WTC11 (cell line): ENCODE data around the gene PRDM5. TPM values are rescaled to one million over a fixed set of nuclear protein-coding genes. Genes with fewer than 3 reads are reported as not detected.
A peak's percentile ranks its signal among the peaks of the same experiment; 100 is the strongest.

Source experiments
- ATAC-seq: fragments of 200-7000 bp; cut with Tn5 transposase; 2 replicates; pipeline ENCODE4 v1.10.0; 2021; ENCODE audit warnings: mild to moderate bottlenecking, moderate library complexity
- CTCF ChIA-PET: fragments of 300-600 bp; sonication (Branson Sonifier 250); formaldehyde crosslinking; loops from one replicate; lab custom pipeline; 2021; ENCODE audit warnings: antibody characterized with exemption; lab: Charles Lee
- POLR2A ChIA-PET: fragments of 350-600 bp; sonication (Branson Sonifier 250); formaldehyde crosslinking; loops from one replicate; lab custom pipeline; 2021; ENCODE audit warnings: antibody characterized with exemption; lab: Charles Lee
- DNase-seq: peaks from one replicate; pipeline ENCODE4 v3.0.0; 2021; ENCODE audit warnings: low spot score
- H3K27ac Mint-ChIP-seq: 2 replicates; pipeline ENCODE4 v1.8.0; 2021; ENCODE audit warnings: mixed read lengths
- H3K27me3 Mint-ChIP-seq: 2 replicates; pipeline ENCODE4 v1.8.0; 2021; ENCODE audit warnings: low read depth, mild to moderate bottlenecking, moderate library complexity, mixed read lengths
- H3K36me3 Mint-ChIP-seq: 2 replicates; pipeline ENCODE4 v1.8.0; 2021; ENCODE audit warnings: mixed read lengths
- H3K4me1 Mint-ChIP-seq: 2 replicates; pipeline ENCODE4 v1.8.0; 2022; ENCODE audit warnings: mixed read lengths
- H3K4me3 Mint-ChIP-seq: 2 replicates; pipeline ENCODE4 v1.8.0; 2021; ENCODE audit warnings: mild to moderate bottlenecking, moderate library complexity, mixed read lengths
- H3K9me3 Mint-ChIP-seq: 2 replicates; pipeline ENCODE4 v1.8.0; 2021; ENCODE audit warnings: mixed read lengths
- ARID4B ChIP-seq: sonication (generic); formaldehyde crosslinking; IDR thresholded peaks from 2 replicates; pipeline ENCODE4 v1.8.0; 2023; ENCODE audit warnings: missing genetic modification reagents, mild to moderate bottlenecking, borderline replicate concordance
- CBFB ChIP-seq: sonication (generic); formaldehyde crosslinking; IDR thresholded peaks from 2 replicates; pipeline ENCODE4 v1.8.1; 2022; ENCODE audit warnings: mild to moderate bottlenecking, low read depth, missing genetic modification reagents
- CREM ChIP-seq: sonication (generic); formaldehyde crosslinking; IDR thresholded peaks from 2 replicates; pipeline ENCODE4 v1.8.1; 2022; ENCODE audit warnings: mild to moderate bottlenecking, missing genetic modification reagents, moderate library complexity
- CTCF ChIP-seq: fragments of 200-600 bp; IDR thresholded peaks from 2 replicates; pipeline ENCODE4 v1.8.0; 2022; ENCODE audit warnings: antibody characterized with exemption
- ETV6 ChIP-seq: sonication (generic); formaldehyde crosslinking; IDR thresholded peaks from 2 replicates; pipeline ENCODE4 v1.8.1; 2022; ENCODE audit warnings: mild to moderate bottlenecking, missing genetic modification reagents
- FOXP1 ChIP-seq: sonication (generic); formaldehyde crosslinking; IDR thresholded peaks from 2 replicates; pipeline ENCODE4 v1.8.0; 2022; ENCODE audit warnings: missing genetic modification reagents, mild to moderate bottlenecking, moderate library complexity, borderline replicate concordance
- FOXP4 ChIP-seq: sonication (generic); formaldehyde crosslinking; IDR thresholded peaks from 2 replicates; pipeline ENCODE4 v1.8.0; 2022; ENCODE audit warnings: mild to moderate bottlenecking, missing genetic modification reagents
- HMGXB4 ChIP-seq: sonication (generic); formaldehyde crosslinking; IDR thresholded peaks from 2 replicates; pipeline ENCODE4 v1.8.1; 2023; ENCODE audit warnings: mild to moderate bottlenecking, moderate library complexity, missing genetic modification reagents
- IRF2 ChIP-seq: sonication (generic); formaldehyde crosslinking; IDR thresholded peaks from 2 replicates; pipeline ENCODE4 v1.8.0; 2022; ENCODE audit warnings: low read depth, missing genetic modification reagents, borderline replicate concordance
- KAT7 ChIP-seq: sonication (generic); formaldehyde crosslinking; IDR thresholded peaks from 2 replicates; pipeline ENCODE4 v1.8.1; 2023; ENCODE audit warnings: missing genetic modification reagents, mild to moderate bottlenecking, borderline replicate concordance
- MAX ChIP-seq: sonication (generic); formaldehyde crosslinking; IDR thresholded peaks from 2 replicates; pipeline ENCODE4 v1.8.0; 2022; ENCODE audit warnings: mild to moderate bottlenecking, missing genetic modification reagents
- NFATC4 ChIP-seq: fragments of 250-450 bp; sonication (Bioruptor Pico); IDR thresholded peaks from 2 replicates; pipeline ENCODE4 v1.9.0; 2021; ENCODE audit warnings: mild to moderate bottlenecking
- PRRX2 ChIP-seq: fragments of 250-450 bp; sonication (Bioruptor Pico); IDR thresholded peaks from 2 replicates; pipeline ENCODE4 v1.8.0; 2021; ENCODE audit warnings: mild to moderate bottlenecking
- SP1 ChIP-seq: sonication (generic); formaldehyde crosslinking; conservative IDR thresholded peaks from 2 replicates; pipeline ENCODE4 v1.8.1; 2022; ENCODE audit warnings: missing genetic modification reagents
- STAT6 ChIP-seq: sonication (generic); formaldehyde crosslinking; conservative IDR thresholded peaks from 2 replicates; pipeline ENCODE4 v1.8.1; 2023; ENCODE audit warnings: mild to moderate bottlenecking, low read depth, missing genetic modification reagents, moderate library complexity
- TEAD4 ChIP-seq: sonication (generic); formaldehyde crosslinking; IDR thresholded peaks from 2 replicates; pipeline ENCODE4 v1.8.0; 2022; ENCODE audit warnings: mild to moderate bottlenecking, missing genetic modification reagents
- ZNF232 ChIP-seq: sonication (generic); formaldehyde crosslinking; IDR thresholded peaks from 2 replicates; pipeline ENCODE4 v1.8.0; 2022; ENCODE audit warnings: mild to moderate bottlenecking, missing genetic modification reagents
- ZNF263 ChIP-seq: sonication (generic); formaldehyde crosslinking; IDR thresholded peaks from 2 replicates; pipeline ENCODE4 v1.8.1; 2022; ENCODE audit warnings: low read depth, mild to moderate bottlenecking, moderate library complexity, missing genetic modification reagents
- ZSCAN18 ChIP-seq: fragments of 250-450 bp; sonication (Bioruptor Pico); IDR thresholded peaks from 2 replicates; pipeline ENCODE4 v2.1.2; 2022; ENCODE audit warnings: mild to moderate bottlenecking, moderate library complexity
- total RNA-seq: library from RNA; stranded (reverse); gene quantifications from 3 replicates; pipeline ENCODE4 v1.2.3, GENCODE V29; 2021

PRDM5 gene
- total RNA-seq, 1 experiment from 2014 or later: 47.0 TPM

GRCh38 chr4:120921456-120922380, 808 bp downstream of the PRDM5 start (continued):
- no peak for TF ChIP-seq KAT7 (CRISPR knock-in tag)
- peak; percentile 85 for TF ChIP-seq ETV6 (CRISPR knock-in tag)
- no peak for TF ChIP-seq PRRX2 (CRISPR knock-in tag)
- TF ChIP-seq TEAD4 (CRISPR knock-in tag): peak; percentile 50; the same call in 1 of the 2 replicates
- no peak; the same call in 1 of the 2 replicates for TF ChIP-seq SP1 (CRISPR knock-in tag)
- no peak for TF ChIP-seq ZSCAN18
- peak; percentile 77 for TF ChIP-seq MAX
- no peak for TF ChIP-seq FOXP1 (CRISPR knock-in tag)
- 0 out of 2 replicates have a peak, but pooled peaks have one; percentile 46 for TF ChIP-seq CBFB (CRISPR knock-in tag)
- no peak for TF ChIP-seq IRF2
- no peak for TF ChIP-seq FOXP4

GRCh38 chr4:120920666-120921065, 1.9 kb downstream of the PRDM5 start:
- Mint-ChIP-seq H3K4me1 (peaks cover 67% of the 10 kb centered on the region), H3K27ac (peak overlapping the region; percentile 65; the same call in 1 of the 2 replicates), H3K27me3 (no peaks in the 10 kb centered on the region), H3K4me3 (peak overlapping the region; percentile 33), H3K9me3 (0 out of 2 replicates have a peak, but pooled peaks cover under 1% of the 10 kb centered on the region), H3K36me3 (no peaks in the 10 kb centered on the region)
- ChIA-PET POLR2A (no interaction called here), CTCF (interaction anchor here (1.2 kb wide), 1 partner anchor 150 kb away, joined by 5 read pairs; no protein-coding TSS in a partner anchor)
- no peak for DNase-seq
- ATAC-seq: no peak
- TF ChIP-seq HMGXB4 (CRISPR knock-in tag) (no peak), TEAD4 (CRISPR knock-in tag) (no peak), ZNF263 (CRISPR knock-in tag) (no peak), CTCF (no peak), CBFB (CRISPR knock-in tag) (no peak), ARID4B (CRISPR knock-in tag) (no peak), ZNF232 (CRISPR knock-in tag) (no peak), CREM (CRISPR knock-in tag) (no peak), NFATC4 (CRISPR knock-in tag) (no peak), STAT6 (no peak)
